NCI-H2081 treated with DMSO at 0.1 percent for 48 hours (cell line): ENCODE data around the gene HDAC9.
A peak's percentile ranks its signal among the peaks of the same experiment; 100 is the strongest.

Experiments used
- DNase-seq: peaks from one replicate; lab custom pipeline; 2025; lab: John Stamatoyannopoulos, UW

Gene HDAC9

GRCh38 chr7:18558503-18558902 lies 63.0 kb downstream of the HDAC9 start:
- DNase-seq, result no peak

DNA sequence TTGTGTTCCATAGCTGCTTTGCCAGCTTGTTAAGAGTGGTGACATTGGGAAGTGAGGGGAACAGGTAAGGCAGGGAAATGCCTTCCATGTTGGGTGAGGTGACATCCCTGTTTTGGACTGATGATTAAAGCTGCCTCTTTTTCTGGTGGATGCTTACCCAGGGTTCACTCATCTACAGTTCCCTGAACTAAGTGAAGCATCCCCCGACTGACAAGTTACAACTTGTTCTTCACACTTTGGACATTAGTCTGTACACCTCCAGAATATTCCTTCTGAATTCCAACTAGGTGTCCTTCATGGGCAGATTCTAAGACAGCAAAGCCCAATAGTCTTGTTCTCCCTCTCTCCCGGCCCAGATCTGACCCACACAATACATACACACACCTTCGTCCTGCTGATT lies 63.4 kb downstream of the HDAC9 start:
- DNase-seq, result no peak

DNA sequence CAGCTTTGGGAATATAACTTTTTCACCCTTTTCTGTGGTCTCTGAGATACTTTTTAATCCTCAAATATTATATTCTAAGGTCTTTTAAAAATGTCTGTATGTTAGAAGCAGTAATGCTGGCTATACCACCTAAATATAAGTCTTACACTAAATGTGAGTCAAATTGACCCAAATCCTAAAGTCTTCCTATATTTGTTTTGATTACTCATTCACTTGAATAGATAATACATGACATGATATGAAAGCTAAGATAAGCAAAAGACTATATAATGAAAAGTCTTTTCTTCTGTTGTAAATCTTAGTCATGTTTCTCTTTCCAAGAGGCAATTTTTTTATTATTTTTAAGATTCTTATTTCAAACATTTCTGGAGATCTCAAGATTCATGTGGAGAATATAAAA lies 64.2 kb downstream of the HDAC9 start:
- DNase-seq, result no peak

GRCh38 chr7:18564779-18565178 lies 69.2 kb downstream of the HDAC9 start:
- DNase-seq, result no peak

GRCh38 chr7:18565337-18565736 lies 69.8 kb downstream of the HDAC9 start:
- DNase-seq, result no peak

- DNase-seq, result no peak
Observed at GRCh38 chr7:18566205-18566604, 70.7 kb downstream of the HDAC9 start.

- DNase-seq, result no peak
Observed at GRCh38 chr7:18566829-18567228, 71.3 kb downstream of the HDAC9 start.

DNA sequence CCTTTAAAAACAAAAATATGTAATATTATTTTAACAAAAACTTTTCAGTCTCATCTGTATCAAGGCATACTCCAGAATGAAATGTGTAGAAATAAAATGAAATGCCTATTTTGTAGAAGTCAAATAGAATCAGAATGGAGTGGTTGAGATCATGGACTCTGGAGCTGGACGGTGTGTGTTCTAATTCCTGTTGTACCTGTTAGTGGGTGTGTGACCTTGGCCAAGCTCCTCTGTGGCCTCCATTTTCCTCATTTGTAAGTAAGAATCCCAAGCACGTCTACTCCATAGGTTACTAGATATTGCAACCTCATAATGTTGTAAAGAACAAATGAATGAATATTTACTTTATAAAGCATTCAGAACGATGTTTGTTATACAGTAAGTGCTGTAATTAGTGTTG lies 74.9 kb downstream of the HDAC9 start:
- DNase-seq, result peak; percentile 69

- DNase-seq, result peak; percentile 69
Observed at GRCh38 chr7:18570890-18571478, 75.4 kb downstream of the HDAC9 start.

DNA sequence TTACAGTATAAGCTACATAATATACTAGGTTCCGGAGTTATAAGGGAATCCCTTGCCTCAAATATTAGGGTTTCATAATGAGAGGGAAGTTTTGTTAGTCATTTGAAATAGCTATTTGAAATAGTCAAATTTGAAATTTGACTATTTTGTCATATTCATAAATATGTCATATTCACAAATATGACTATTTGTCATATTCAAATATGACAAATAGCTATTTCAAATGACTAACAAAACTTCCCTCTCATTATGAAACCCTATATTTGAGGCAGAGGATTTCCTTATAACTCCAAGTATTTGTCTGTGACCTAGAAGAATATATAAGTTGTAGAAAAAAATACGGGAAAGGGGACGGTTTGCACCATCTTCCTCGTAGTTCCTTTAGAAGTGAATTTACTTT lies 76.6 kb downstream of the HDAC9 start:
- no peak for DNase-seq

DNA sequence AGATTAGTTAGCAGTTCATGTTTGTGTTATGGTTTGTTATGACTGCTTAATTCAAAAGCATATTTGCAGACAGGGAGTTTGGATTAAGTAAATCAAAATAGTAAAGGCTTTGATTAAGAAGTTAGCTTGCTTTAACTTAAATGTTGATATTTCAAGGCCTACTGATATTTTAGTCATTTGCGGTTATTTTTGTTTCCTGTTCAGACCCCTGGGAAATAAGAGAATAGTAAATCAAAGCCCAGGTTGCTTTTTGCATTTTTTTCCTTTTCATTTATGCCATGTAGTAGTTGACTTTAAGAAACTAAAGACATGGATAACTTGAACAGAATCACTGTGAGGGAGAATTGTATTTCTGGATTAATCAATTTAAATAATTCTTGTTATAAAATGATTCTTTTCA lies 77.3 kb downstream of the HDAC9 start:
- DNase-seq, result no peak

DNA sequence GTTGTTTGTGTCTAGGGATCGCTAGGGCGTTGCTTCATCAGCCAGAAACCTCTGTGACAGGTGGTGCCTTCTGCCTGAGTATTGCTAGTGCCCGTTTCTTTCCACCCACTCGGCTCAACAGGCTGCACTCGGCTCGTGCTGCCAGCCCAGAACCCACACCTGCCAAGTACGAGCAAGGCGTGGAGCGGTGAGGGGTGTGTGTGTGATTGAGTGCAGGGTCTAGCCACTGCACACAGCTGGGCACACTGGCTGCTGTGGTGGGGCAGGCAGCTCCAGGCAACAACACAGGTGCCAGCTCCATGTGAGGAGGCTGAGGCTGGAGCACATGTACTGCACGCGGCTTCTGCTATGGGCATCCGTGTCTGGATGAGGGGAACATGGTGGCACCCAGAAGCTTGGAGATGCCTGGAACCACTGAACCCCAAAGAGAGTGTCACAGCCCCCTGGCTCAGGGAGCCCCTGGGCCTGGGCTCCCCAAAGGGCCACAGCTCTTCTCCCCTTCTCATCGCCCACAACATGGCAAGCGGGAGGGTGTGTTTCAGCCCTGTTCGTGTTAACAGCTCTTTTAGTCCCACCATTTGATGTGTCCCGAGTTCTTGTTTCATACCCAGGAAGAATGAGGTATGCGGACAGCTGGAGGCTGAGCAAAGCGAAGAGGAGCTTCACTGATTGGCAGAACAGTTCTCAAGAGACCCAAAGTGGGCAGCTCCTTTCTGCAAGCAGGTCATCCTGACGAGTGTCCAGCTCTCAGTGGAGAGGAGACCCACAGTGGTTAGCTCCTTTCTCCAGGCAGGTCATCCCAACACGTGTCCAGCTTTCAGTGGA lies 78.1 kb downstream of the HDAC9 start:
- no peak for DNase-seq

GRCh38 chr7:18574235-18574540 lies 78.6 kb downstream of the HDAC9 start:
- no peak for DNase-seq

DNA sequence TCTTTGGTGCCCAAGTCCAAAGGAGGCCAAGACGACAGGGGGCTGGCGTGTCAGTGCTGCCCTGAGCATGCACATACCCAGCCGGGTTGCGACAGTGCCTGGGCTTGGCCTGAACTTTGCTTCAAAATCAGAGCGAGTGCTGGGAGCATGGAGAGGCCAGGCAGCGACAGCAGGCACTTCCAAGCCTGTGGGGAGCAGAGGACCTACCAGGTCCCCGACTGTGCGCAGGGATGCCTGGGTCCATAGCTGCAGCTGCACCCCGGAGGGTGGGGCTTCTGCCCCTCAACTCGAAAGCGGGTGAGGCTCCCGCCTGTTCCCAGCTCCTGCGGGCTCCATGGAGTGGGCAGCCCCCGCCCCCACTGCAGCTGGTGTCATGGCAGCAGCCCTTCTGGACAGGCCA lies 79.1 kb downstream of the HDAC9 start:
- no peak for DNase-seq

DNA sequence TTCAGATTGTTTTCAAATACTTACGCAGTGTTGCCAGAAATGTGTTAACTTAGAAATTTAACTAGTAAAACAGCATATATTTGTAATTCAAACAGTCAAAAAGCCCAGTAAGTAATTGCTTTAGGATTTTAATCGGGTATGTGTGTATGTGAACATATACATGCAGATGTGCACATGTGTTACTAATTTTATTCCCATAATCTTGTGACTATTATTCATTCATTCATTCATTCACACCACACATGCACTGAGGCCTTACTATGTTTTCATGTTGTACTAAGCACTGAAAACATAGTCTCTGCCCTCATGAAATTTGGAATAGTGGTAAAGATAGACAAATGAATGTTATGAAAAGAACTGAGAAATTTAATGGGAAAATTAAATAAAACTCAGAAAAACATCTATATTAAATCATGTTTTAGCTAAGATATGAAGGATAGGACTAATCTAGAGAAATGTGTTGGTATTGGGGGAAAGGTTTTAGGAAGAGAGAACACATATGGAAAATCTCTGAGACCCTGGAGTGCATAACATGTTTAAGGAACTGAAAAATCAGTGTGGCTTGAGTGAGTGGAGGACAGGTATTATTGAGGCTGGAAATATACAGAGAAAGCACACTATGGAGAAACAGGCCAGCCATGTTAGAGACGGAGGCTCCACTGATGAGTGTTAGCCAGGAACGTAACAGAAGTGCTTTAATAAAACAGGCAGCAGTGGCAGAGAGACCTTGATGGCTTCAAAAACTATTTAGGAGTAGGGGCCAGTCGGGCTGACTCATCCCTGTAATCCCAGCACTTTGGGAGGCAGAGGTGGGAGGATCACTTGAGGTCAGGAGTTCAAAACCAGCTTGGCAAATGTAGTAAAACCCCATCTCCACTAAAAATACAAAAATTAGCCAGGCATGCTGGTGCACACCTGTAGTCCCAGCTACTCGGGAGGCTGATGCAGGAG lies 80.3 kb downstream of the HDAC9 start:
- DNase-seq, result no peak

- DNase-seq, result no peak
Observed at GRCh38 chr7:18577096-18577771, 81.7 kb downstream of the HDAC9 start.

DNA sequence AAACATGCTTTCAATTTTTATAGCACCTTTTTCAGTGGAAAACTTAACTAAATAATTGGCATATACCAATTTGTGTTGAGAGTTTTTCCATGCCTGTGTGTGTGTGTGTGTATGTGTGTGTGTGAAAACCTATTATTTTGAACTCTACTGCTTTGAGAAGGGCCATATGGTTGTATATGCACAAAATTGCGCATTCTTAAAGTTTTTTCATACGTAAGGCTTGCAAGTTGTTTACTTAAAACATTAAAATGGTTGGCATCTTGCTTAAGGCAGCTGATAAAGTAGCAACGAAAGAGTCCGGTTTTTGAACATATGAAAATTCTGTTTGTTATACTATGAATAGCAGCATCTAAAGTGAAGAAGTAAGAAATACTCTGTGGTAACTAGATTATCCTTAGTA lies 84.1 kb downstream of the HDAC9 start:
- no peak for DNase-seq

- DNase-seq, result no peak
Observed at GRCh38 chr7:18580950-18581349, 85.4 kb downstream of the HDAC9 start.

DNA sequence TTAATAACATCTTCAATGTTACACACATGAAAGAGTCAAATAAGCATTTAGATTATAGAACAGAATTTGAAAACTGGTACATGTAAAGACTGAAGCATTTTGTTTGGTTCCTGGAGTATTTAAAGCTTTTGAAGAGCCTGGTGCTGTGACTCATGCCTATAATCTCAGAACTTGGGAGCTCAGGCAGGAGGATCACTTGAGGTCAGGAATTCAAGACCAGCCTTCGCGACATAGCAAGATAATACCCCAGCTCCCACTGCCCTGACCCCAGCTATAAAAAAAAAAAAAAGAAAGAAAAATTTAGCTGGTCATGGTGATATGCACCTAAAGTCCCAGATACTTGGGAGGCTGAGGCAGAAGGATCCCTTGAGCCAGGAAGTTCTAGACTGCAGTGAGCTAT lies 87.8 kb downstream of the HDAC9 start:
- no peak for DNase-seq

GRCh38 chr7:18590241-18590640 lies 94.7 kb downstream of the HDAC9 start:
- DNase-seq, result no peak

DNA sequence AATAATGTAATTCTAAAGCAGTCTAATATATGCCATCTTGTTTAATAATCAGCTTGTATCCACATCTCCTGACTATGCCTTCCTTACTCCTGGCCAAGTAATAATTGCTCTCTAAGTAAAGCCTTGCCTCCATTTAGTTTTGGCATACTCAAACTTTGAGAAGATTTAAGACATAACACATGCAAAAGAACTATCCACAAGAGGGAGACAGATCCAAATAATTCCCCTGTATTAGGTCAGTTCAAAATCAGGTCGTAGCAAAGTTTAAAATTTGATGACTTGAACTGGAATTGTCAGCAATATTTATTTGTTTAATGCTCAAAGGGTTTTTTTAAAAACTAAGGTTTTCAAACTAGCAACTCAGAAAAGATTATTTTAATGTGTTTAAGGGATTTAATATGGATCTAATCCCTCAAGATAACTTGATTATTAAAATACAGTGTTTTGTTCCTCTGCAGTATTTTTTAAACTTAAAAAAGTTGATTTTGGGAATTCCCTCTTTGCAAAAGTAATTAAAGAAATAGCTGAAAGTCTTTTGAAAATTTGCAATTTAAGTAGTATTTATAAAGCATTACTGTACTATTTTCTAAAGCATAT lies 95.3 kb downstream of the HDAC9 start:
- no peak for DNase-seq
